GM18519 (cell line): ENCODE measurements around the gene GPC5.
"Not testable (repeated sequence)": the region's sequence is repeated elsewhere in the genome, so short reads cannot be mapped to it uniquely, and the experiment has no call there.

Experiments used
- ATAC-seq: cut with Tn5 transposase; IDR thresholded peaks from one replicate; pipeline ENCODE4 v1.9.1; 2021; ENCODE audit warnings: mild to moderate bottlenecking, moderate library complexity; ENCODE audit not compliant: unreplicated experiment, low FRiP score

The GPC5 gene

DNA sequence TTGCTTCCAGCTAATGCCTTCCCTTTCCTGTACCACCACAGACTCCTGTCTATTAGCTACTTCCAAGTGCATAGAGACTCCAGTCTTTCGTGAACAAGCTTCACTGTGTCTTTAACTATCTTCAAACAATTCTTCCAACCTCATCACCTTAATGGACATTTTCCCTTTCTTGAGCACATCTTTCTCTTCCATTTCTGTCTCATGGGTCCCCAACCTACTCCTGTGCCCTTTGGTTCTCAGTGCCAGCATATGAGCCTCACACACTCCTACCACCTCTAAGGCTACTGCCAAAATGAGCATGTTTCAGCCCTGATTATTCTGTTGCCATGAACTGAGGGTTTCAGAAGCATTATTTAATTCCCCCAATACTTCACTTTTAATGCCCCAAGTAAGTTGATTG is 360.3 kb downstream of the GPC5 start:
- ATAC-seq = no peak

DNA sequence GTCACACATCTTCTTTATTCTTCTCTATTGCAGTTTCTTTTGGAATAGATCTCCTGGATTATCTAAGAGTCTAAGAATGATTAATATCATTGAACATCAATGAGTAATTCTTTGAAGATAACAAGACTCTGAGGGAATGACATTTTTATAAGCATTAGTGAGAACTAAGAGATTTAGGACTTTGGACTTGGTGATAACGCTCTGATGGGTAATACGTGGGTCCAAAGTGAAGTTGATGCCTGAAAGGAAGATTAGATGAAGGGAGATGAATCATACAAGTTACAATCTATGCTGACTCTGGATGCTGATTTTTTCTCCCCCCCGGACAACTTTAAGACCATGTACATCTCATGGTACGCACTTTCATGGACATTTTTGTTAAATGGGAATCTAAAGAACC is 364.5 kb downstream of the GPC5 start:
- ATAC-seq = no peak

DNA sequence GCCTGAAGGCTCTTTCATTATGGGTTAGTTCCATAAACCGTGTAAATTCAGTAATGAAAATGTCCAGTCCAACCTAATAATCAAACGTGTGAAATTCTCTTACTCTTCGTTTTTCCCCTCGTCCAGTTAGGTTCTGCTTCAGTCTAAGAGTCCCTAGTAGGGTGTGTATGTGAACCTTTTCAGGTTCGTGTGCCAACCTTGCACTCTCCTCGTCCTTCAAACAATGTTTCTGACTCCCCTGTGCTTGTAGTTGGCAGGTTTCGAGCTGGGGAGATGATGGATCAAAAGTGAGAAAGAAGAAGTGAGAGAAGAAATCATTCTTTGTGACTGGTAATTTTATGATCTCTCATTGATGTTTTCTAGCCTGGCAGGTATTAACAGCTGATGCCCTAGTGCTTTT is 366.1 kb downstream of the GPC5 start:
- no peak for ATAC-seq

DNA sequence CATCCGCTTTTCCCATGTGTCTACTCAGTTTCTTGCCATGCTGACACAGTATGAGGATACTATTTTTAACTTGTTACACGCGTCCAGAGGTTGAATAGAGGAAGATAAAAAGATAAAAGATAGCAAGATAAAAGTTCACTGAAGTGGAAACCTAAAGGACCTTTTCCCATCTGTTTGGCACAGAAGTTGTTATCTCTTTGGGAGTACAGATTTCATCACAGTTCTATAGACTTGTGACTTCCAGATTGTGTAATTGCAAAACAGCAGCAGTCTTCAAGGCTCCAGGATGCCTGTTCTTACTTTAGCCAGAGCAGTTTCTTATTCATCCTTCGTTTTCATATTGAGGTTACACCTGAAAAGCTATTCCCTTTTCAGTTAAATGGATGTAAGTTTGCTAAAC is 369.2 kb downstream of the GPC5 start:
- no peak for ATAC-seq

DNA sequence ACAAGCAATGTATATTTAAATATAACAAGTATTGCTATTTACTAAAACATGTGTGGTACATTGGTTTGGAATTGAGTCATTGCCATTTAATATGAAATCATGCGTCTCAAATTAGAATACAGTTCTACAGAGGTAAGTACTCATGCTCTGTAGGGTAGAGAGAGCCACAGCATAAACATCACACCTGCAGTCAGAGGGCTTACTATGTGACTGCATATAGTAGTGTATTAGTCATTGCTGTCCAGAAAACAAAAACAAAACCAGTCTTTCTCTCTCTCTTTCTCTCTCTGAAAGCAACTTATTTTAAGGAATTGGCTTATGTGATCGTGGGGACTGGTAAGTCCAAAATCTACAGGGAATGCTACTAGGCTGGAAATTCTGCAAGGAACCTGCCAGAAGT is 370.3 kb downstream of the GPC5 start:
- ATAC-seq = no peak

DNA sequence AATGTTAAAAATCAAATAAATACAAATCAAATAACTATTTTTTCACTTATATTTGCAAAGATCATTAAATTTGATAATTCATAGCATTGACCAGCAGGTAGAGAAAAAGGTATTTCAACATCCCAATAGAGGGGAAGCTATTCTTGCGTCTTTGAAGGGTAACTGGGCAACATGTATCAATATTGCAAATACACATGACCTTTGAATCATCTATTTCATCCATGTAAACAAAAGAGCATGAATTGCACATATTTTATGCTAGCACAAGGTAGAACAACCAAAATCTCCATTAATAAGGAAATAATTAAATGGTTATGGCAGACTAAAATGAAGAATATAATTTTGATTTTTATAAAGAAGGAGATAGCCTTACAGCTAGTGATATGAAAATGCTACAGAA is 372.8 kb downstream of the GPC5 start:
- ATAC-seq = no peak

DNA sequence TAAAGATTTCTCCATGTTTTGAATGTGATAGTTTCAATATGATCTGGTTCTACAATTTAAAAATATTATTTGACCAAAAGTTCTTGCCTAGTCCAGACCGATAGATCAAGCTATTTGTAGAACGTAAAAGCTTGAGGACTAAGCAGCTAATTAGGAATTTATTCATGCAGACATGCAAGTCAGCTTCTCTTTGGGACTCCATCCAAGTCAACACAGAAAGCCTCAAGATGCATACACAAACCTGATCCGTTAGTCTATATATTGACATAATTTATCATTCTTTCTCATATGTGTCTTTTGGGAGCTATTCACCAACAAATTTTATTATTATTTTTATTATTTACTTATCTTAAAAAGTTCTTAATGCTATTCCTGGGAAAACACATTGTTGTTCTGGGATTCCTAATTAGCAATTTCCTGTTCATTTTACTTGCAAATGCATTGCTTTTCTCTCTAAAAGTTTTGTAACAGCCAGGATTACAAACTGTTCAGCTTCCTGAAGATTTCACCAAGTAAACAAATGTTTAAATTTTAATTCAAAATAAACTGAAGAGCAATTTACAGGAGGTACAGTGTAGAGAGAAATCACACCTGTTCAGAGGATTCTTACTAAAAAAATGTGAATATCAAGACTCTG is 375.3 kb downstream of the GPC5 start:
- ATAC-seq = no peak

DNA sequence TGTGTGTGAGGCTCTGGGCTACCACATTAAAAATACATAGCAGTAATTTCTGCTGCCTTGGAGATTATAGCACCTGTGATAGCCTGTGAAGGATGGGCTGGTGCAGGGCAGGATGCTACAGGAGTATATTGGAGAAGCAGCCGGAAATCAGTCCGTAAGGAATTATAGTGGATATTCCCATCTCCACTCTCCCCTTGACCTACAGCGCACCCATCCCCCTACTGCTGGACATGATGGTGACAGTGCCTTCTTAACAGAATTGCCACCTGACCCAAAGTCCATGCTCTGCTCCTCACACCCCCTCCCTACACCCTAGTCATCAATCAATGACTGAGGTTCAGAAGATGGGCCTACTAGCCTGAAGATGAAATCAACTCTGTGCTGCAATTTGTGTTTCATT is 376.0 kb downstream of the GPC5 start:
- ATAC-seq = no peak

DNA sequence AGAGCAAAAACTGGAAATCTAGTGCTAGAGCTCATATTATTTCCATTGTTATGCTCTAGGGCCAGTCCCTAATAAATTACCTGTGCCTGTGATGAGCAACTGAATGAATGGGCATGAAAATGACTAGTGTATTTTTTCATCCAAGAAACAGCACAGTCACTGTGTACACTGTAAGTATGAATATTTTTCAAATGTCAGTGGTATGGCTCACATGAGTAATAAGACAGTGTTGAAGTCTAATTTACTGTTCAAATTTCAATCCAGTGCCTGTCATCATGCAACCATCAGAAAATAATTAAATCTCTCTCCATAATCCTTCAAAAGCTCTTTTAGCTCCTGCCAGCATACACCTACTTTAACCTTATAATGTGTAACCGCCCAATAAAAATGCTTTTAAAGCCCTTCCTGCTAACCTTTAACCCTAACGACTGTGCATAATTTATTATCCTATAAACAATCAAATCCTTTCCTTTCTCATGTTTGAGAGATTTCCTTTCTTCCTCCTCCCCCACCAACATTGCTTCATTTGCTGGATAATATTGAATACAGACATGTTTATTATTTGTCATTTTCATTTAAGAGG is 378.3 kb downstream of the GPC5 start:
- no peak for ATAC-seq

DNA sequence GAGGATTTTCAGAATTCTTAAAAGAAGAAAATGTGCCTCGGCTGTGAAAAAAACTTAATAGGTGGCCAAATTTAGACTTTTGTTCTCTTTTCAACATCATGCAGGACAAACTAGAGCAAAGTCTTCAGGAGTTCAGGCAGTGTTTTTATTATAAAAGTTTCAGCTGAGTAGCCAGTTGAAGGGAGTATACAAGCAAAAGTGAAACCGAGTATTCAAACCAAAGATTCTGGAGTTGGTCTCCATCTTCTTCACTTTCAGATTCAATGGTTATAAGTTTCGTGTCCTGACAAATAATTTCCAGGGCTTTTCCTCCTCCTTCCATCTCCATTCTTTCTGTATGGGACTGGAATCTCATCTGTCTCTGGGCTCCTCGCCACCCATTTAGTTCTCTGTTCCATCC is 379.7 kb downstream of the GPC5 start:
- no peak for ATAC-seq

DNA sequence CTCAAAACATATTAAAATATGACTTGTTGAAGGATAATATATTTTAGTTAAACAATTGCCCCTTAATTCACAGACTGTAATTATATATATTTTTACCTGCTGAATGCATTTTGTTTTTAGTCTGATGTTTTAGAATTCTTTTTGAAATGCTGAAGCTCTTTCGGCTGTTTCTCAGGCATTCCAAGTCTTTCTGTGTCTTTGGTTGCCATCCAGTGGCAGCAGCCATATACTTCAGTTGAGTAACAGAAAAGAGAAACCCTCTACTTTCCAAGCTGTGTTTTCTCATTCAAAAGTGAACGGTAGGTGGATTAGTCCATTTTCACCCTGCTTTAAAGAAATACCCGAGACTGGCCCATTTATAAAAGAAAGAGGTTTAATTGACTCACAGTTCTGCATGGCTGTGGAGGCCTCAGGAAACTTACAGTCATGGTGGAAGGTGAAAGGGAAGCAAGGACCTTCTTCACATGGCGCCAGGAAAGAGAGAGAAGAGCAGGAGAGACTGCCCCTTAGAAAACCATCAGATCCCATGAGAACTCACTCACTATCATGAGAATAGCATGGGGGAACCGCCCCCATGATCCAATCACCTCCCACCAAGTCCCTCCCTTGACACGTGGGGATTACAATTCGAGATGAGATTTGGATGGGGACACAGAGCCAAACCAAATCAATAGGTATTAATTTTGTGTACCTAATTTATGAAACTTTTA is 383.7 kb downstream of the GPC5 start:
- not testable (repeated sequence) for ATAC-seq

DNA sequence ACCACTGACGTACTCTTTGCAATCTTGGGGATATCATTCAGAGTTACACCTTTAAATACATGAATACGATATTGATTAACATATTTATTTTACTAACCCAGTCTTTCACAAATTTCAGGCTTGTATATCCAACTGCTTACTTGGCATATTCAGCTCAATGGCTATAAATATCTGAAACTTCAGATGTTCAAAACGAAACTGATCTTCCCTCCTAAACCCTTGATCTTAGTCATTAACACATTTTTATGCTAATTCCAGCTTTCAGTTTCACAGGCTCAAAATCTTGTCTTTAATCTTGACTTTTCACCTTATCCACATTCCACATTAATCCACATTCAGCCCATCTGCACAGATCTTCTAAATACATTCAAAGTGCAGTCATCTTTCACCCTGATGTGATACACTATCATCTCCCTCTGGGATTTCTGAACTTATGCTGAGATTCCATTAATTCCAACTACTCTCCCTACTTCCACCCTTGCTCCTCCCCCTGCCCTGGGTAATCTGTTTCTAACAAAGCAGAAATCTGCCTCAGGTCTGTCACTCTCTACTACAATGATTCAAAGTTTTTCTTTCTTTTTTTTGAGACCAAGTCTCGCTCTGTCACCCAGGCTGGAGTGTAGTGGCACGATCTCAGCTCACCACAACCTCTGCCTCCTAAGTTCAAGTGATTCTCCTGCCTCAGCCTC is 387.2 kb downstream of the GPC5 start:
- peak; percentile 90 for ATAC-seq

DNA sequence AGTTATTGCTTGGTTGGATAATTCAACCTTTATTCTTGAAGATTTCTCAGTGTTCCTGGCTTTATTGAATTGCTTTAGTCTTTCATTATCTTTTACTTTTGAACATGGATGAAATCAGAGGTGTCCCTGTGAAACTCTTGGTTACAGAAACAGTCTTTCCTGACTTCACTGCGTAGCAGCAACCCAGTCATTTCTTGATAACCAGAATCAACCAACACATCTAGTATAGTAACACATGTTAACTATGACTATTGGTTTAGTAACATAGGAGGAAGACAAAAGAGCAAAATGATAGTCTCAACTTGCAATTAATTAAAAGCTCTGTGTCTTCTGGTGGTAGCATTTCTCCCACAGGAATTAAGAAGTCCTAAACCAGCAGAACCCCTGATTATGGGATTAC is 393.6 kb downstream of the GPC5 start:
- ATAC-seq = no peak

DNA sequence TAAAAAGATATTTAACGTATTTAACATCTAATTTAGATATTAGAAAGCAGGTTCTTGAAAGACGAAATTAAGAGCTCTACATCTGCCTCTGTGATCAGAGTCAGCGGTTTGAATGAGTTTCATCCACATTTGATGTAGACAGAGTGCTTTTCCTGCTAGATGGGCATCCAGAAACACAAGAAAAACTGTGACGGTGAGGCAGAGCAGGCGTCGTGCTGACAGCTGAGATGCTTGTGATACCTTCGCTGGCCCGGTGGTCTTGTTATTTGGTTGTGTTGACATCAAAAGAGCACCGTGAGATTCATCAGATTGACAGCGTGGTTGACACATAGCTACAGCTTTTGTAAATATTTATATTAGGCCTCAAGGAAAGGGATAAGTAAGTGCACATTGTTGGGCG is 399.1 kb downstream of the GPC5 start:
- ATAC-seq = no peak

DNA sequence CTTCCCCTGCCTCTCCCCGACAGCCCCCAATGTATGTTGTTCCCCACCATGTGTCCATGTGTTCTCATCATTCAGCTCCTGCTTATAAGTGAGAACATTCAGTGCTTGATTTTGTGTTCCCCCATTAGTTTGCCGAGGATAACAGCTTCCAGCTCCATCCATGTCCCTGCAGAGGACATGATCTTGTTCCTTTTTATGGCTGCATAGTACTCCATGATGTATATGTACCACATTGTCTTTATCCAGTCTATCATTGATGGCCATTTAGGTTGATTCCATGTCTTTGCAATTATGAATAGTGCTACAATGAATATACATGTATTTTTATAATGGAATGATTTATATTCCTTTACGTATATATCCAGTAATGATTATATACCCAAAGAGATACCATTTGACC is 399.9 kb downstream of the GPC5 start:
- not testable (repeated sequence) for ATAC-seq

DNA sequence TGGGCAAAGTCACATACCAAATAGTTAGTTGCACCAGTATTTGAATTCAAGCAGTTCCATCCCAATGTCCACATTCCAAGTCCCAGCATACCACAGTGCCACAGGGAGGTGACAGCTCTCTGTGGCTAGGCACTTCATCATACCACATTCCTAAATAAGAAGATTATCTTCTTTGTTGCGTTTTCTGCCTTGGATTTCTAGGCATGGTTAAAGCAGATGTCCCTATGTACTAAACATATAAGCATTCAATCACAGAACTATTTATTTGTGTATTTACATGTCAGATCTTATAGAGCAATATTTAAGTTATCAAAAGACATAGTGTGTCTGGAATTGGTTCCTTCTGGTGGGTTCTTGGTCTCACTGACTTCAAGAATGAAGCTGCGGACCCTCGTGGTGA is 403.4 kb downstream of the GPC5 start:
- not testable (repeated sequence) for ATAC-seq

DNA sequence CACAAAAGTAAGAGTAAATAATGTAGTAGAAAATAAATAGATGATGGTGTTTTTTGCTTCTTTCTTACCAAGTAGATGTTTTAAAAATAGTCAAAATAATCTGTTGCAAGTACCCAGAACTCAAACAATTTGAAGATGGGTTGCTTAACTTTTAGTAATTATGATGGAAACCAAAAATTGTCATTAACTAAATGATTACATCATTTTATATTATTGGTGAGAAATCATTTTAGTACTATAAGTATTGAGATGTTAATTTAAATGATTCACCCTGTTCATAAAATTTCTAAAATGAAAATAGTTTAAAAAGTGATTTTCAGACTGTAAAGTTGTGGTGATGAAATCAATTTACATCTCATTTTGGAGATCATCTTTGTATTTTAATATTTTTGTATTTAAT is 404.5 kb downstream of the GPC5 start:
- no peak for ATAC-seq

DNA sequence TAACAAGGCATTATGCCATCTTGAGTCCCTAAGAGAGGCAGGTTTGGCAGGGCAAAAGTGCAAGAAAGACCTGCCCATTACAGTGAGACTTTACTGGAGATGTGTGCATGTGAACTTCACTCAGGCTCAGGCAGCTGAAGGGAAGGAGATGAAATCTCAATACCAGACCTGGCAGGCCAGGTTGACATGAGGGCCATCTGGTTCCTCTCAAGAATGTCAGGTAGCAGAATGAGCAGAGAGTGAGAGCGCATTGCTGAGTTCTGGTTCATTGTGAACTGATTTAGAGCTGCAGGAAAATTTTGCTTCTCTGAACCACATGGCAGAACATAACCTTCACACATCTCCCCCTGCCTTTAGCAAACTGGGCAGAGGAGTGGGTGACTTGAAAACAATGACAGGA is 406.3 kb downstream of the GPC5 start:
- no peak for ATAC-seq

DNA sequence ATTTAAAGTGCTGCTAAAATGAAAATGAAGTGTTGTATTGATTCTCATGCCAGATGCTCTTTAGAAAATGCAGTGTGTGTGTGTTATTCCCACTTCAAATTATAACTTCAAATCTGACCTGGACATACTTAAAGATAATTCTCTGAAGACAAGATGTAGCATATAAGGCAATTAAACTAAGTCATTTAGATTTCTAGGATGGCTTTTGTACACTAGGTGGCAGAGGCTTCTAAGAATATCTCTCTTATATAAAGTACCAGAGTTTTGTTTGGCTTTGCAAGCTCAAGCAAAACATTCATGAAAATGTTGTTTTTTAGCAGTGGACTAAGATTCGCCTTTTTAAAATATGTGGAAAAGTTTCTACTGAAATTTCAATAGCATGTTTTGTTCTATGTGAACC is 407.2 kb downstream of the GPC5 start:
- no peak for ATAC-seq

DNA sequence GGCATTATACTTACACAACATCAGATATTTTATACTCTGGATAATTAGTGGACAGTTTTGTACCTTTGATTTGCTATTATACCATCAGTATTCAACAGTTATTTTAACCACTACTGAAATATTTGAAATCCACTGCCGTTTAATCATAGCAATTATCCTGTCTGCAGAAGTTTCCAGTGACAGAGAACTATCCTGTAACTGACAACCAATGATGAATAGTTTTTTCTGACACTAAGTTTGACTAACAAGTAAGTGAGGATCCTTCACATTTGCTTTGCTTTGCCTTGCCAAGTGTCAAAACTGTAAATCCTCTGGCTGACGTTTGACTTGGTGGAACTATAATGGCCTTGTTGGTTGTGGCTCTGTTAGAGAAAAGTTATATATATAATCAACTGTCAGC is 410.7 kb downstream of the GPC5 start:
- ATAC-seq = no peak

DNA sequence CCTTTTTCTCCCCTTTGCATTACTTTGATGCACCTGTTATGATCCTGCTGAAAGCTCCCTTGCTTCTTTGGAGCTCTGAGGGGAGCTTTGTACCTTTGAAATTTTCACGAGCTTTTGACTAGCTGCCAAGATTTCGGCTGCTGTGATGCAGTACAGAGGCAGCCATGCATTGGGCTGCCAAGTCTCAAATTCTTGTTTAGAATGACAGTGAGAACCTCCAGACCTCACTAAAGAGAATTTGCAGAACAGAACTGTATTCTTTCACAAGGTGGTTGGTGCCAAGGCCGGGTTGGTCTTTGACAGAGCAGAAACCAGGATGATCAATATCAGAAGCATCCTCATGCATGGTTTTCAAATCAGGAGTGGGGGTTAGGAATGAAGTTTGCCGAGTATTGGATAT is 414.8 kb downstream of the GPC5 start:
- ATAC-seq = no peak
